HG03039 (cell line): ENCODE results near the gene MYRF.

ENCODE experiments used
- ATAC-seq: cut with Tn5 transposase; IDR thresholded peaks from one replicate; pipeline ENCODE4 v1.9.1; 2021; ENCODE audit warnings: mild to moderate bottlenecking, moderate library complexity; ENCODE audit not compliant: unreplicated experiment

MYRF gene

DNA sequence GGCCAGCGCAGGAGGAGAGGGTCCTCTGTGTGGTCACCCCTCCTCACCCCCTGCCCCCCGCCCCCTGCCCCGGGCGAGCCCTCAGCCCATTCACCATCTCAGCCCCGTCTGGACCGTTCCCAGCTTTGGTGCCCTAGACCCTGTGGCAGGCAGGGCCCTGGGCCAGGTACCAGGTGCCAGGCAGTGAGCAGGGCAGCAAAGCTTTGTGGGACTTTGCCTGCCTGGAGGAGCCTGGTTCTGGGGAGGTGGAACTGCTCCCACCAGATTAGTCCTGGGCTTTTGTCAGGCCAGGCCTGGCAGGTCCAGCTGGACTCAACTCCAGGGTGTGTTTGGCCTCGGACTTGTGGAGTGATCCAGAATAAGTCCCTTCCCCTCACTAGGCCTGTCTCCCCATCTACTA, 13.7 kb upstream of the MYRF start:
- ATAC-seq = no peak

DNA sequence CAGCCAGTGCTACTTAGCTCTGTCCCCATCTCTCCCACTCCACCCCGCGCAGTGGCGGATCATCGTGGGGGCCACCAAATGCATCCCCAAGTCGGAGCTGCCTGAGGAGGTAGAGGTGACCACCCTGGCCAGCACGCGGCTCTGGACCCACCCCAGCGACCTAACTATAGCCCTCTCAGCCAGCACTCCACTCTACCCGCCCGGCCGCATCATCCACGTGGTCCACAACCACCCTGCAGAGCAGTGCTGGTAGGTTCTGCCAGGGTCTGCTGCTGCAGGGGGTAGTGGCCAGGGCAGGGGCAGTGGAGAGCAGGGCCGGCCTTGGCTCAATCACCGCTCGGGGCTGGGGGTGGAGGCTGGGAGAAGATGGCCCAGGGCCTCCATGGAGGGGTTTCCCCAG, 13.0 kb upstream of the MYRF start:
- no peak for ATAC-seq

DNA sequence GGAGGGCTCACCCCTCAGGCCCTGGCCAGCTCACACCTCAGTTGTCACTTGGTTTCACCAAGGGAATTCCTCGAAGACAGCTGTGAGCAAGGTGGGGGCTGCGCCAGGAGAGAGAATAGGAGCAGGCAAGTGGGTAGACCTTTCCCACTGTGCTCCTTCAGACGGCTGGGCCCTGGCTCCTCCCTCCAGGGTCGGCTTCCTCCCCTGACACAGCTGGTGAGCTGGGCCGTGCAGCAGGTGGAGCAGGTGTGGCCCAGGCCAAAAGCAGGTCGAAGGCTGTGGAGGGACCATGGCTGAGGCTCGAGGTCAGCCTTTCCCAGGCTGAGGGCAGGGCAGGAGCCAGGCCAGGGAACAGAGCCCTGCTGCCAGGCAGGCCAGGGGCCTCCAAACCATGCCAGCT, 12.5 kb upstream of the MYRF start:
- ATAC-seq = no peak

DNA sequence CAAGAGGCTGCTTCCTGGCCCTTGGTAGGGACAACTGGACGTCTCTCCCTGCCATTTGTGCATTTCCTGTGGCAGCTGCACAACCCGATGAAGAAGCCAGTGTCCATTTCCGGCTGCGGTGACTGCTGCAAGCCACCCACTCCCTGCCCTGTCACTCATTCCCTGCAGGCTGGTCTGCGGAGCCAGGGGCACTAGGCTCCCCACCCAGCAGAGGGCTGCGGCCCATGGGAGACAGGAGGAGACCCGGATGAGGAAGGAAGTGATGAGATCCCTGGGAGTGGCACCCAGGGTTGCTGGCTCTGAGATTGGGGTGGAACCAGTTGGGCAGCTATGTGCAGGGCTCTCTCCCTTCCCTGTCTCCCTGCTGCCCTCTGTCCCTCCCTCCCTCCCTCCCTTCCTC, 10.0 kb upstream of the MYRF start:
- ATAC-seq = no peak

DNA sequence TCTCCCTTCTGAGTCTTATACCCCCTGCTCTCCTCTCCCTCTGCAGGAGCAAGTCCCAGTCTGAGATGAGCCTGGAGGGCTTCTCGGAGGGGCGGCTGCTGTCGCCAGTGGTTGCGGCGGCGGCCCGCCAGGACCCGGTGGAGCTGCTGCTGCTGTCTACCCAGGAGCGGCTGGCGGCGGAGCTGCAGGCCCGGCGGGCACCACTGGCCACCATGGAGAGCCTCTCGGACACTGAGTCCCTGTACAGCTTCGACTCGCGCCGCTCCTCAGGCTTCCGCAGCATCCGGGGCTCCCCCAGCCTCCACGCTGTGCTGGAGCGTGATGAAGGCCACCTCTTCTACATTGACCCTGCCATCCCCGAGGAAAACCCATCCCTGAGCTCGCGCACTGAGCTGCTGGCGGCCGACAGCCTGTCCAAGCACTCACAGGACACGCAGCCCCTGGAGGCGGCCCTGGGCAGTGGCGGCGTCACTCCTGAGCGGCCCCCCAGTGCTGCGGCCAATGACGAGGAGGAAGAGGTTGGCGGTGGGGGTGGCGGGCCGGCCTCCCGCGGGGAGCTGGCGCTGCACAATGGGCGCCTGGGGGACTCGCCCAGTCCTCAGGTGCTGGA, 8.8 kb upstream of the MYRF start:
- ATAC-seq = no peak

DNA sequence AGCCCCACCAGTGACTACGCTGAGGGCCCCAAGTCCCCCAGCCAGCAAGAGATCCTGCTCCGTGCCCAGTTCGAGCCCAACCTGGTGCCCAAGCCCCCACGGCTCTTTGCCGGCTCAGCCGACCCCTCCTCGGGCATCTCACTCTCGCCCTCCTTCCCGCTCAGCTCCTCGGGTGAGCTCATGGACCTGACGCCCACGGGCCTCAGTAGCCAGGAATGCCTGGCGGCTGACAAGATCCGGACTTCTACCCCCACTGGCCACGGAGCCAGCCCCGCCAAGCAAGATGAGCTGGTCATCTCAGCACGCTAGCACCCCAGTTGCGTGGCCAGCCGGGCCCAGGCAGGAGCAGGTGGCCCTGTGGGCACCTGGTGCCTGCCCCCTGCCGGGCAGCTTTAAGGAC, 8.3 kb upstream of the MYRF start:
- ATAC-seq = no peak

DNA sequence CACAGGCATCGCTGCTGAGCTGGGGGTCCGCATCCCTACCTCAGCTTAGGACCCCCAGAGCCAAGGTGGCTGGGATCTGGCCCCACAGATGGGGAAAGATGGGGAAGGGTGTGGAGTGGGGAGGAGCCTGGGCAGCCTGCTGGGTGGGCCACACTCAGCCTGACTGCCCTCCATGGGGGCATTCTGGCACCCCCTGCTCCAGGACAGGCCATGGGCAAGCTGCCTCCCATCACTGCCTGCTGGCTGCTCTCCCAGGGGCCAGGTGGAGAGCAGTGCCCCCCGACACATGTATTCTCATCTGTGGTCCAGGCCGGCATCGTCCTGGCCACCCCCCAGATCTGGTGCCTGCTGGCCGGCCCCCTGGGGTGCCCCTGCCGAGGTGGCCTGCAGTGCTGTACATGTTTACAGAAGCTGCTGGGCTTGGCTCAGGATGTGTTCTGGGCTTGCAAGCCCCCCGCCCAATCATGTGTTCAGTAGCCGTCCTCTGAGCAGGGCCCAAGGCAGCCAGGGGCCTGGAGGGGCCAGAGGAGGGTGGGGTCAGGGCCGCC, 7.8 kb upstream of the MYRF start:
- no peak for ATAC-seq

DNA sequence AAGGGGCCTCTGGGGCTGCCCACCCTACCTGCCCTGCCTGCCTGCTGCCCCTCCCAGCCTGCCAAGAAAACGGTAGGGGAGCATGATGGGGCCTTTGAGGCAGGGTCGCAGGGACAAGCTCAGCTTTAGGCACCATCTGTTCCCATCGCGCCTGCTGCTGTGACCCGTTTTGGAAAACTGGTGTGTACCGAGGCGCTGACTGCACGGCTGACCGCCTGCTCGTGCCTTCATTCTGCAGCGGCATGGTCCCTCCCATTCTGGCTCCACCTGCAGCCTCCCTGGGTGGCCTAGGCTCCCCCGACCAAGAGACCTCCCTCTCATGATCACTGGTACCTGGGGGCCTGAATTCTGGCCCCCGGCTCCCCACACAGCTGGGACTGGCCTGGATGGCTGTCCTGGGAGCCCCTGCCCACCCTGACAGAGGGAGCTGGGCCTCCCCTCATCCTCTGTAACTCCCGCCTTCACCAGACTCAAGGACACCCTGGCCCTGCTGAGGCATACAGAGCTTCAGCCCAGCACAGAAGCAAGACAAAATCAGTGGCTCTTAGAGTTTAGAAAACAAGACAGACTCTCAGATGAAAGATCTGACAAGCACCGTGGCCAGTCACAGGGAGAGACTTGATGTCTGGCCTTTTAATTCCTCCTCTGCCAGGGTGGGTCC, 6.5 kb upstream of the MYRF start:
- ATAC-seq = no peak

DNA sequence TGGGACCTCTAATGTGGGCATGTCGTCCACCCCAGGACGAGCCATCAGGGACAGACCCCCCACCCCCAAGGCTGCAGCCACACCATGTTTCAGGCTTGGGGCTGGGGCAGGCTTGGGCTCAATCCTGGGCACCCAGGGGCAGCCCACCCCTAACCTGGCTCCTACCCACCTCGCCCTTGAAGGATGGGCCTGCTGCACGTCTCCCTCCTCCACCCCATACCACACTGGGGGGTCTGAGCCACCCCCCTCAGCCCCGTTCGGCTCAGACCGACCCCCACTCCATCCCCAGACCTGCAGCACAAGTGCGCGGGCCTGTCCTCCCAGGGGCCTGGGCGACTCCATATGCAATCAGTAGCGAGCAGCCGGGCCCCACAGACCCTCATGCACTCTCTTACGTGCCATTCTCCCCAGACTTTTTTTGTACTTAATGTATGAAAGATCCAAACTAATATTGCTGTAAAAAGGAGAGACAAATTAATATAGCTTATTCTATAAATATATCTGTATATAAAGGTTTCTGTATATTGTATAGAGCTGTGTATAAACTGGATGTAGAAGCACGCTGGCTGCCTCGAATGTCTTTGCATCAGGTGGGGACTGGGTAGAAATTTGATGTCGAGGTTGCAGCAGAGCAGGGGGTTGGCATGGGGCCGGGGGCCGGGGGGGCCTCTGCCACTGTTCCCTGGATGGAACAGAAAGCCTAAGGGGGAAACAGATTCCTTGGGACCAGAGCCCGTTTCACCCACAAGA, 5.8 kb upstream of the MYRF start:
- ATAC-seq = no peak

DNA sequence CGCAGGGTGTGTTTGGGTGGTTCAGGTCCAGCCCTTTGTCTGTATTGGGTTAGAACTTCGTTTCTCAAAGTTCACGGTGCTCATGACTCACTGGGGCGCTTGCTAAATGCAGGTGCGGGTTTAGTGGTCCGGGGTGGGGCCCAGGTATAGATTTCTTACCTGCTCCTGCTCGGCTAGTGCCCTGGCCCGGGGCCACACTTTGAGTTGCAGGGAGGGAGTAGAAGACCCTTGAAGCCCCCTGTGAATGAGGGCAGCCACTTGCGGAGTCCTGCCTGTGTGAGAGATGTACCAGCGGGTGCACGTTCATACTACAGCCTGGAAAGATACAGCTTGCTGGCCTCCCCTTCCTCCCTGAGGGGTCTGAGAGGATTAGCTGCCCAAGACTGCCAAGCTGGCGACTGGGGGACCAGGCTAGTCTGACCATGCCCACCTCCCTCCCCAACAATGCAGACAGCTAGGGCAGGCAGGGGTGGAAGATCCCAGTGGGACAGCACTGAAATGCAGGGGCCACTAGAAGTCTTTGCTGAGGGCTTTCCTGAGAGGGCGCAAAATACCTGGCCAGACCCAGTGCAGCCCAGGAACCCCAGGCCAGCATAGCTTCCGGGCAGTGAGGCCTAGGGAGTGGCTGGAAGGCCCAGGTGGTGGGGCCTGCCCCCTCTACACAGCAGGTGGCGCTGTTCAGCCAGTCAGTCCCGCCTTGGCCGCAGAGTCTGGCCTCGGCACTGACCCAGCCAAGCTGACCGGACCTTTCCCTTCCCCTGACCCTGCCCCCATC, 5.1 kb upstream of the MYRF start:
- ATAC-seq = peak; percentile 46

DNA sequence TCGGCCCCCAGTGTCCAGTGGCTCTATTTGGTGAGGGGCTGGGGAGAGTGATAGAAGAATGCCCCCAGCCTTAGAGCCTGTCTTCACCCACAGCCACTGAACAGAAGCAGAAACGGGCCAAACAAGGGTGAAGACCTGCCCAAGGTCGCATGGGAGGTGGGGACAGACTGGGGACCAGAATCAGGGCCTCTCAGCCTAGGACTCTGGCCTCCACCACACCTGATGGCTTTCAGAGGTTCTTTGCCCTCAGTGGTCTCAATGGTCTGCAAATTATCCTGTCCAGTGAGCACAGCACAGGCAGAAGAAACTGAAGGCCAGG, 4.5 kb upstream of the MYRF start:
- ATAC-seq = no peak

DNA sequence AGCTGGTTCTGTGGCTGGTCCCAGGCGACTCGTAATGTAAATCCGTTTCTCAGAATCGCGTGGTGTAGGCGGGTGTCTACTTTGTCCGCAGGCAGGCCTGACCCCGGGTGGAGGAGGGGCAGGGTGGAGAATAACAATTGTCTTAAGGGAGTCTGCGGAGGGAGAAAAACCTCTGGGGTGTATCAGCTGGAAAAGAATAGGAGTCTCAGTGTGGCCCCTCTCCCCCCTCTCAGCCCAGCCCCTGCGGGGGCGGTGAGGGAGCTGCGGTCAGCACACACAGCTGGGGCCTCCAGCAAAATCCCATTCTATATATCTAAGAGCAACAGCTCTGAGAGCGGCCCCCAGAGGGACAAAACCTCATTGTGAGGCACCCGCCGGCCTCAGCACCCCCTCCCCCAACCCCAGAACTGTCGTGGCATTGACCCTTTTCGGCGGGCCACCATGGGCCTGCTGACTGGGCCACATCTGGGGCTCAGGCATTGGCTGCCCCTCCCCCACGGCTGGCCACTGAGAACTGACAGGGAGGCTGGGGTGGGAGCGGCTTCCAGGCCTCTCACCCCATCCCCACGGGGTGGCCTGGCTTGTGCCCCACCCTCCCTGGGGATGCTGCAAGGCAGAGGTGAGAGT, 2.7 kb upstream of the MYRF start:
- no peak for ATAC-seq

DNA sequence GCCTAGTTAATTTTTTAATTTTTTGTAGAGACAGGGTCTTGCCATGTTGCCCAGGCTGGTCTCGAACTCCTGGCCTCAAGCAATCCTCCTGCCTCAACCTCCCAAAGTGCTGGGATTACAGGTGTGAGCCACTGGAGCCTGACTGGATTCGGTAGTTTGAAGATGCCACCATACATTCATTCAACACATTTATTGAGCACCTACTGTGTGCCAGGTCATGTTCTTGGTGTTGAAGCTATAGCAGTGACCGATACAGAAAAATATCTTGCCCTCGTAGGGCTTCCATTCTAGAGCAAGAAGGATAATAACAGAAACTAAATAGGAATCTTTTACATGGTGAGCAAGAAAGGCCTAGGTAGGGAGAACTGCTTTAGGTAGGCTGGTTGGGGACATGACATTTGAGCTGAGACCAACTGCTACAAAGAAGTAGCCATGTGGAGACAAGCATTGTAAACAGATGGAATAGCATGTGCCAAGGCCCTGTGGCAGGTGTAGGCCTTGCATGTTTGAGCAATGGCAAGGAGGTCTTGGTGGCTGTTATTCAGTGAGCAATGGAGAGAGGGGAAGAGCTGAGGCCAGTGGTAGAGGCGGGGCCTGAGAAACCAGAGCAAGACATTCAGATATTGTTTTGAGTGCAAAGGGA, 1.7 kb upstream of the MYRF start:
- ATAC-seq = no peak

DNA sequence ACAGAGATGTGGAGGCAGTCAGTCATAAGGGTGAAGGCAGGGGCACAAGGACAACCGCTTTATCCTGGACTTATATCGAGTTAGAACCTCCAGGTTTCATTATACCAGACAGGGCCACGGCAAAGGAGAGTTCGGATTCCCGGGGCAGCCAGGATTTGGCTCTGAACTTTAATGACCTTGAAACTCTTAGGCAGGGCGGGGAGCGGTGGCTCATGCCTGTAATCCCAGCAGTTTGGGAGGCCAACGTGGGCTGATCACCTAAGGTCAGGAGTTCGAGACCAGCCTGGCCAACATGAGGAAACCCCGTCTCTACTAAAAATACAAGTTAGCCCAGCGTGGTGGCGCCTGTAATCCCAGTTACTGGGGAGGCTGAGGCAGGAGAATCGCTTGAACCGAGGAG, 1.1 kb upstream of the MYRF start:
- no peak for ATAC-seq

DNA sequence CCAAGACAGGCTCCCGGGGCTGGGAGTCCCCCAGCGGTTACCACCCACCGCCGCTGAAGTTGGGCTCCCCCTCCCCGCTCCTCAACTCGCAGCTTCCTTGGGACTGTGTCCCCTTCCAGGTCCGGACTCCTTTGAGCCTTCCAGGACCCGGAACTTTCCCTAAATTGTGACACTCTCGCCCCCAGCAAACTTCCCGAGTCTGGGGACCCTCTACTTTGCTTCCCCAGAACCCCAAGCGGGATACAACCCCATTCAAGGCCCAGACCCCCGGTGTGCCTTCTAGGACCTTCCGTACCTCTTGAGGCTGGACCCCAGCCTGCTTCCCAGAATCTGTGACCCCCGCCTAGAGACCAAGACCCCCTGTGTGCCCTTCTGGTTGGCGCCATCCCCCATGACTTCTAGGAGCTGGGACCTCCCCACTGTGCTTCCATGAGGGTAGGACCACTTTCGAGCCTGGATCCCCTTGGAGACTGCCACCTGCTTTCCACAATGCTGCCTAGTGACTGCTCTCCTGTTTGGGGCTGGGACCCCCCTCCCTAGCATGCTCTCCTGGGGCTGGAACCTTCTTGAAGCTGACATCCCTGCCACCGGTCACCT, 587 bp downstream of the MYRF start:
- no peak for ATAC-seq

DNA sequence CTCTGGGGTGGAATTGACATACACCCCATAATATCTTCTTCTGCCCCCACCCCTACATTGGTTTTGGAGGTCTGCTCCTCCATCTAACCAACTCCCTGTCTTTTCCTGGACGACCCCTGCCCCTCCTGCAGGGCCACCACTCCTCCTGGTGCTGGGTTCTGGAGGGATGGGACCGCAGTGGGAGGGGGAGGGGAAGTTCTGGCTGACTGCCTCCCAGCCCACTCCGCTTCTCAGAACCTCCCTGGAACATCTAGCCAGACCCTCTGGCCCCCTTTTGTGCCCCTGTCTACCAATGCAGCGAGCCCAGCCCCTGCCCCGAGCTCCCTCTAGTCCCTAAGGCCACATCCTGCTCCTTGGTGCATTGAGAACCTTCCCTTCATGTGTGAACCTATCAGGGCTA, 1.2 kb downstream of the MYRF start:
- no peak for ATAC-seq

DNA sequence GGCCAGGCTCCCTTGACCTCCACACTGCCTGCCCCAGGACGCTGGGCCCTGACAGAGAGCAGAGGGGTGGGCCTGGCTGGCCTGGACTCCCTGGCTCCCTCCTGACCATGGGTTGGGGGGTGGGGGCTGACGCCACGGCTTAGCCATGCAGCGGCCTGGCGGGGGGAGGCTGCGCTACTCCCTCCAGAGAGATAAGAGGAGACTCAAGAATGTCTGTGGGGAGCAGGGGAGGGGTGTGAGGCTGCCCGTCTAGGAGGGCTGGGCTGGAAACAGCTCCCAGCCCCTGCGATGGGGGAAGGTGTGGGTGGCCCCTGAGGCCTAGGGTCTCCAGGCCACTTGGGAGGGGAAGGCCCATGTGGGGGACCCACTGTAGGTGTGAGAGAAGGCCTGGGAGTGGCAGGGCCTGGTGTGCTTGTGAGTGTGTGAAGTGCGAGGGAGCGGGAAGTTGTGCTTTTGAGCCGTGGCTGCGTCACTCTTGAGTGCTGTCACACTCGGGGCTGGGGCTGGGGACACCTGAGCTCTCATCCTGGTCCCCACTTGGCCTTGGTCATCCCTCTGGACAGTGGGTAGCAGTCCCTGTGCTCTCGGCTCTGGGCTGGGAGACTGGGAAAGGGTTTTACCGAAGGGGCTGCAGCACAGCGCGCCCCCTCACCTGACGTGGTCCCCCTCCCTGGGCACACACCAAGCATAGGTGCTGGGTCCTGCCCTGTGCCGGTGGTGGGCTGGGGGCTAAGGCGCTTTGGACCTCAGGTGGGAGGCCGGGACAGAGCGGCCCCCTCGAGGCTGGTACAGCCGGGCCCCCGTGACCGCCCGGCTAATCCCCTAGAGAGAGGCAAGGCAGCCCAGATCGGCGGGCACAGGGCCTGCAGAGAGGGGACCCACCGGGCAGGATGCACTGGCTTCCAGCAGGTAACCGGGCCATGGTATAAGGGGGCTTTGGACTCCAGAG, 2.4 kb downstream of the MYRF start:
- no peak for ATAC-seq

DNA sequence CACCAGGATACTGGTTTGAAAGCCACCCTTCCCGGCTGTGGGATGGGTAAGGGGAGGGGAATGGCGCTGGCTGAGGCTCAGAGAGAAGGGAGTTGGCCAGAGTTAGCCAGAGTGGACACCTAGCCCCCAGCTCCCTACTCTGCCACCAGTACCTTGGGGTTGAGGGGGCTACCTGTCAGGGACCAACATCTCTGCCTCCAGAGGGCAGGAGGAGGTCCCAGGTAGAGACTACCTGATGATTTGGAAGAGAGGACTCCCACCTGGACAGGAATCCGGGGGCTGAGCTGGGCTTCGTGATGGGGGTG, 3.7 kb downstream of the MYRF start:
- no peak for ATAC-seq

DNA sequence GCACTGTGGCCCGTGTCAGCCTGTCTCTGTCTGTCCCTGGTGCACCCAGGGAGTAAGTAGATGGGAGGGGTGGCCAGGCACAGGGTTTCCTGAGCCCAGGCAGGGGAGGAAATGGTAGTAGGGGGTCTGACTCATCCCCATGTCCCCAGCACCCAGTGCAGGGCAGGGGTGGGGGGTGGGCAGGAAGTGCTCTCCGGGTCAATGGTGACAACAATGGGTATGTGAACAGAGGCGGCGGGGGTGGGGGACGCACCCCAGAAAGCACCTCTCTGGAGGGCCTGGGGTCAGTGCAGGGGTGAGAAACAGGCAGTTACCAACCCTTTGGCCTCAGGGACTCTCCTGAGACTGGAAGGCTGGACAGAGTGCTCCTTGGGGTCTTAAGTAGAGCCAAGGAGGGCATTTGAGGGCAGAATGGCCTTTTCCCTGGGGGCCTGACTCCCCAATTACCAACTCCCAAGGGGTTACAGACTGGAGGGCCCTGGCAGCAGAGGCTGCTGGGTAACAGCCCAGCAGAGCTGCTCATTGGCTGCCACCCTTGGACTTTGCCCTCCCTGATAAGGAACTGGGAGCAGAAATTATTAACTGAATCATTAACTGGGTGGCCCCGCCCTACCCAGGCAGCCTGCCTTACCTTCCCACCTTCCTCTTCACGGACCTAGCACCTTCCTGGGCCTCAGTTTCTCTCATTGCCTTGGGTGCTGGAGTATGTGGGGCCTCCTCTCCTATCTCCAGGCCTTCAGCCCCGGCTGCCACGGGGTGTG, 4.2 kb downstream of the MYRF start:
- no peak for ATAC-seq
